ENCODE results near the gene CDKN2B-AS1. TPM values are rescaled to one million over a fixed set of nuclear protein-coding genes. Genes with fewer than 3 reads are reported as not detected.

Gene CDKN2B-AS1
- total RNA-seq, 1 donor from 2014 or later, result not detected

GRCh38 chr9:22148528-22148875 lies 153.9 kb downstream of the CDKN2B-AS1 start:
- Histone ChIP-seq H3K4me3 (no peak overlapping the region), H3K27ac (no peak overlapping the region), H3K27me3 (no peaks in the 10 kb centered on the region), H3K36me3 (no peaks in the 10 kb centered on the region), H3K4me1 (no peaks in the 10 kb centered on the region), H3K9me3 (no peaks in the 10 kb centered on the region)
- no peak for TF ChIP-seq CTCF (IDR thresholded peaks at IDR 0.05)
- DNase-seq (ENCODE audit: low spot score in 2 of 2), result no peak
- intact Hi-C loops (cut with DNase I), result no loop called here

- no peaks in the 10 kb centered on the region for H3K27me3 ChIP-seq
- TF ChIP-seq CTCF (IDR thresholded peaks at IDR 0.05), result no peak
- no peaks in the 10 kb centered on the region for H3K4me1 ChIP-seq
- intact Hi-C loops (cut with DNase I), result no loop called here
- DNase-seq (ENCODE audit: low spot score in 2 of 2), result no peak
- H3K9me3 ChIP-seq, result no peaks in the 10 kb centered on the region
- no peak overlapping the region for H3K4me3 ChIP-seq
- H3K27ac ChIP-seq, result no peak overlapping the region
- no peaks in the 10 kb centered on the region for H3K36me3 ChIP-seq
Observed at GRCh38 chr9:22148876-22149637, 154.5 kb downstream of the CDKN2B-AS1 start.

GRCh38 chr9:22154064-22154463 lies 159.5 kb downstream of the CDKN2B-AS1 start:
- H3K4me3 ChIP-seq, result no peak overlapping the region
- TF ChIP-seq CTCF (IDR thresholded peaks at IDR 0.05), result no peak
- H3K27me3 ChIP-seq, result no peaks in the 10 kb centered on the region
- H3K9me3 ChIP-seq, result no peaks in the 10 kb centered on the region
- DNase-seq (ENCODE audit: low spot score in 2 of 2), result no peak
- no peaks in the 10 kb centered on the region for H3K4me1 ChIP-seq
- no peak overlapping the region for H3K27ac ChIP-seq
- intact Hi-C loops (cut with DNase I), result no loop called here
- no peaks in the 10 kb centered on the region for H3K36me3 ChIP-seq

GRCh38 chr9:22156586-22156985 lies 162.0 kb downstream of the CDKN2B-AS1 start:
- intact Hi-C loops (cut with DNase I), result no loop called here
- no peaks in the 10 kb centered on the region for H3K9me3 ChIP-seq
- DNase-seq (ENCODE audit: low spot score in 2 of 2), result no peak
- no peaks in the 10 kb centered on the region for H3K4me1 ChIP-seq
- H3K27ac ChIP-seq, result no peak overlapping the region
- no peaks in the 10 kb centered on the region for H3K27me3 ChIP-seq
- H3K4me3 ChIP-seq, result no peak overlapping the region
- no peak for TF ChIP-seq CTCF (IDR thresholded peaks at IDR 0.05)
- no peaks in the 10 kb centered on the region for H3K36me3 ChIP-seq

- no peak overlapping the region for H3K27ac ChIP-seq
- H3K9me3 ChIP-seq, result no peaks in the 10 kb centered on the region
- H3K4me1 ChIP-seq, result no peaks in the 10 kb centered on the region
- intact Hi-C loops (cut with DNase I), result no loop called here
- H3K36me3 ChIP-seq, result no peaks in the 10 kb centered on the region
- no peak for DNase-seq (ENCODE audit: low spot score in 2 of 2)
- H3K4me3 ChIP-seq, result no peak overlapping the region
- no peaks in the 10 kb centered on the region for H3K27me3 ChIP-seq
- no peak for TF ChIP-seq CTCF (IDR thresholded peaks at IDR 0.05)
Observed at GRCh38 chr9:22157276-22157675, 162.7 kb downstream of the CDKN2B-AS1 start.

- TF ChIP-seq CTCF (IDR thresholded peaks at IDR 0.05), result no peak
- intact Hi-C loops (cut with DNase I), result no loop called here
- Histone ChIP-seq H3K4me3 (no peak overlapping the region), H3K27me3 (no peaks in the 10 kb centered on the region), H3K27ac (no peak overlapping the region), H3K36me3 (no peaks in the 10 kb centered on the region), H3K9me3 (no peaks in the 10 kb centered on the region), H3K4me1 (no peaks in the 10 kb centered on the region)
- DNase-seq (ENCODE audit: low spot score in 2 of 2), result no peak
Observed at GRCh38 chr9:22157828-22158227, 163.2 kb downstream of the CDKN2B-AS1 start.
